Breast epithelium (tissue), 4 donors: ENCODE data around the gene ZNF888. TPM values are rescaled to one million over a fixed set of nuclear protein-coding genes. Genes with fewer than 3 reads are reported as not detected.

Experiments used
- DNase-seq, 2 donors: peaks; one replicate each; pipeline ENCODE4 v3.0.0-alpha.2; 2019; ENCODE audit warnings: low spot score in 2 of 2
- H3K27ac ChIP-seq, 2 donors: fragments of 200-600 bp; sonication (generic) in 1 of 2; one replicate each; pipeline ENCODE4 v1.5.1; 2016 to 2019; ENCODE audit warnings: mild to moderate bottlenecking in 1 of 2
- H3K27me3 ChIP-seq, 2 donors: fragments of 200-600 bp; sonication (generic) in 1 of 2; one replicate each; pipeline versions ENCODE4 v1.5.1 to v1.6.0; 2017 to 2019; ENCODE audit warnings: control low read depth in 1 of 2, mild to moderate bottlenecking in 1 of 2
- H3K36me3 ChIP-seq: fragments of 200-600 bp; one replicate; pipeline ENCODE4 v1.5.1; 2019
- H3K4me1 ChIP-seq, 2 donors: fragments of 200-600 bp; sonication (generic); one replicate each; pipeline ENCODE4 v1.5.1; 2016 to 2019; ENCODE audit warnings: control low read depth in 1 of 2
- H3K4me3 ChIP-seq, 3 donors: fragments of 200-600 bp; sonication (generic); 1 replicate in 2 of 3; 2 replicates in 1 of 3; pipeline ENCODE4 v1.5.1; 2016 to 2019; ENCODE audit warnings: mild to moderate bottlenecking in 3 of 3, moderate library complexity in 2 of 3
- H3K9me3 ChIP-seq, 2 donors: fragments of 200-600 bp; sonication (generic) in 1 of 2; one replicate each; pipeline ENCODE4 v1.5.1; 2016 to 2019; ENCODE audit warnings: control low read depth in 1 of 2
- CTCF ChIP-seq, 3 donors: fragments of 450-650 bp; IDR thresholded peaks; one replicate each; pipeline ENCODE4 v1.5.1; 2016 to 2017; ENCODE audit warnings: antibody characterized with exemption in 3 of 3, mild to moderate bottlenecking in 3 of 3, moderate library complexity in 3 of 3
- POLR2A ChIP-seq: fragments of 450-650 bp; IDR thresholded peaks from one replicate; pipeline ENCODE4 v1.6.1; 2016; ENCODE audit warnings: antibody characterized with exemption, mild to moderate bottlenecking, moderate library complexity
- POLR2AphosphoS5 ChIP-seq, 3 donors: sonication (generic); formaldehyde crosslinking; IDR thresholded peaks; one replicate each; pipeline ENCODE4 v1.6.1; 2017; ENCODE audit warnings: antibody characterized with exemption in 3 of 3
- intact Hi-C: fragments of 100-400 bp; cut with DNase I; formaldehyde crosslinking; loops from one replicate; pipeline ENCODE4 v1.15.1; 2023; ENCODE audit warnings: low total_unique reads
- total RNA-seq, 3 donors: library from RNA; depleted of rRNA; stranded (reverse); fragments of >200 nt; gene quantifications; one replicate each; pipeline ENCODE4 v1.1.0, GENCODE V29; 2016

ZNF888 gene
- total RNA-seq: 1 to 10 TPM; 4.5 to 10.0 (median 5.2) TPM

- Histone ChIP-seq H3K9me3 (no peaks in the 10 kb centered on the region), H3K27me3 (no peaks in the 10 kb centered on the region), H3K4me3 (peak within 1 kb of the TSS; percentile 67 to 81 (median 76)), H3K36me3 (no peaks in the 10 kb centered on the region), H3K4me1 (no peaks in the 10 kb centered on the region), H3K27ac (peak within 1 kb of the TSS; percentile 95 to 98)
- peak; percentile 39 for TF ChIP-seq POLR2A
- no peak for TF ChIP-seq CTCF (IDR thresholded peaks at IDR 0.05)
- TF ChIP-seq POLR2AphosphoS5 (IDR thresholded peaks at IDR 0.05): peak; percentile 48 to 77 (median 66)
- DNase-seq: peak; percentile 93 to 95
- intact Hi-C loops: no loop called here
Observed at GRCh38 chr19:52922841-52923777, at the start of gene ZNF888. TSS of gene ZNF888 (minus strand) at chr19:52923428. CDS start at chr19:52917873, 5,555 bp downstream.

GRCh38 chr19:52967772-52968171 lies 44.5 kb upstream of the ZNF888 start:
- no peak overlapping the region for H3K4me3 ChIP-seq
- no peak for DNase-seq
- intact Hi-C loops: no loop called here
- peaks cover 0 to 22% of the 10 kb centered on the region in 2 donors for H3K9me3 ChIP-seq
- no peaks in the 10 kb centered on the region for H3K36me3 ChIP-seq
- H3K4me1 ChIP-seq: no peaks in the 10 kb centered on the region
- H3K27me3 ChIP-seq: no peaks in the 10 kb centered on the region
- no peak overlapping the region for H3K27ac ChIP-seq
- no peak for TF ChIP-seq POLR2AphosphoS5 (IDR thresholded peaks at IDR 0.05)
- TF ChIP-seq POLR2A: no peak
- no peak for TF ChIP-seq CTCF (IDR thresholded peaks at IDR 0.05)

GRCh38 chr19:52963247-52963618 lies 40.0 kb upstream of the ZNF888 start:
- TF ChIP-seq POLR2A (no peak), POLR2AphosphoS5 (IDR thresholded peaks at IDR 0.05) (no peak), CTCF (IDR thresholded peaks at IDR 0.05) (no peak)
- no peaks in the 10 kb centered on the region for H3K4me1 ChIP-seq
- no peak for DNase-seq
- H3K4me3 ChIP-seq: peak overlapping the region; percentile 67 to 79 (median 69)
- intact Hi-C loops: no loop called here
- H3K9me3 ChIP-seq: peaks cover 9 to 37% of the 10 kb centered on the region in 2 donors
- H3K27me3 ChIP-seq: no peaks in the 10 kb centered on the region
- H3K36me3 ChIP-seq: no peaks in the 10 kb centered on the region
- peak overlapping the region; percentile 80 to 82 for H3K27ac ChIP-seq

GRCh38 chr19:52962394-52963246 lies 39.4 kb upstream of the ZNF888 start, which contains the start of gene ZNF816:
TSS of gene ZNF816 (minus strand) at chr19:52962881. CDS start at chr19:52956089, 6,792 bp downstream.
- H3K4me1 ChIP-seq: no peaks in the 10 kb centered on the region
- H3K27ac ChIP-seq: peak within 1 kb of the TSS; percentile 80 to 82
- no peaks in the 10 kb centered on the region for H3K27me3 ChIP-seq
- DNase-seq: peak; percentile 97 to 99
- intact Hi-C loops: no loop called here
- peaks cover 9 to 37% of the 10 kb centered on the region in 2 donors for H3K9me3 ChIP-seq
- TF ChIP-seq POLR2A (no peak), CTCF (IDR thresholded peaks at IDR 0.05) (peak in 1 of 3 donors; percentile 8), POLR2AphosphoS5 (IDR thresholded peaks at IDR 0.05) (peak; percentile 36 to 73 (median 53))
- H3K4me3 ChIP-seq: peak within 1 kb of the TSS; percentile 67 to 79 (median 69)
- no peaks in the 10 kb centered on the region for H3K36me3 ChIP-seq
